Activated naive CD4-positive, alpha-beta T cell treated with anti-CD3 and anti-CD28 coated beads, Interleukin-2, amount 50 U/mL, for 72 hours (primary cell): ENCODE measurements around the gene PPIP5K2. TPM values are rescaled to one million over a fixed set of nuclear protein-coding genes. Genes with fewer than 3 reads are reported as not detected.

Experiments used
- ATAC-seq, 2 donors: fragments of 150-1000 bp; cut with Tn5 transposase; 2 replicates each; pipeline ENCODE4 v1.10.0; 2021; ENCODE audit warnings: mild to moderate bottlenecking in 2 of 2, moderate library complexity in 2 of 2
- DNase-seq, 2 donors: peaks; one replicate each; pipeline ENCODE4 v3.0.0; 2021 to 2022; ENCODE audit warnings: low spot score in 2 of 2
- H3K27ac Mint-ChIP-seq, 2 donors: one replicate each; pipeline ENCODE4 v1.8.0; 2022; ENCODE audit warnings: mild to moderate bottlenecking in 2 of 2, mixed read lengths in 2 of 2
- H3K36me3 Mint-ChIP-seq, 2 donors: one replicate each; pipeline ENCODE4 v1.8.0; 2022; ENCODE audit warnings: mixed read lengths in 2 of 2
- H3K9me3 Mint-ChIP-seq, 2 donors: one replicate each; pipeline ENCODE4 v1.8.0; 2022; ENCODE audit warnings: mixed read lengths in 2 of 2
- total RNA-seq, 2 donors: library from RNA; stranded (reverse); gene quantifications; one replicate each; pipeline ENCODE4 v1.2.3, GENCODE V29; 2022

PPIP5K2 gene
- total RNA-seq, 2 donors from 2014 or later, result 50.0 to 58.9 TPM

- H3K27ac Mint-ChIP-seq, result no peak overlapping the region
- ATAC-seq, result no peak
- no peaks in the 10 kb centered on the region for H3K36me3 Mint-ChIP-seq
- no peak for DNase-seq
- H3K9me3 Mint-ChIP-seq, result no peaks in the 10 kb centered on the region
Observed at GRCh38 chr5:103249068-103249467, 129.0 kb downstream of the PPIP5K2 start.

GRCh38 chr5:103254921-103255320 is 134.8 kb downstream of the PPIP5K2 start:
- no peaks in the 10 kb centered on the region for H3K9me3 Mint-ChIP-seq
- ATAC-seq, result no peak
- H3K27ac Mint-ChIP-seq, result no peak overlapping the region
- no peak for DNase-seq
- peaks cover 0 to 7% of the 10 kb centered on the region in 2 donors for H3K36me3 Mint-ChIP-seq

- Mint-ChIP-seq H3K9me3 (no peaks in the 10 kb centered on the region), H3K27ac (no peak overlapping the region), H3K36me3 (peaks cover 0 to 9% of the 10 kb centered on the region in 2 donors)
- ATAC-seq (no peak), DNase-seq (no peak)
Observed at GRCh38 chr5:103255691-103256090, 135.6 kb downstream of the PPIP5K2 start.

- no peaks in the 10 kb centered on the region for H3K9me3 Mint-ChIP-seq
- H3K27ac Mint-ChIP-seq, result no peak overlapping the region
- ATAC-seq, result no peak
- H3K36me3 Mint-ChIP-seq, result peaks cover 0 to 9% of the 10 kb centered on the region in 2 donors
- DNase-seq, result no peak
Observed at GRCh38 chr5:103256178-103256577, 136.1 kb downstream of the PPIP5K2 start.

- Mint-ChIP-seq H3K9me3 (no peaks in the 10 kb centered on the region), H3K36me3 (peaks cover 0 to 9% of the 10 kb centered on the region in 2 donors), H3K27ac (peak within 1 kb of the TSS; percentile 88 to 95)
- DNase-seq (peak; percentile 87 to 89), ATAC-seq (peak; percentile 91 to 92)
Observed at GRCh38 chr5:103258368-103258956, 138.4 kb downstream of the PPIP5K2 start, which contains the start of gene MACIR. TSS of gene MACIR (plus strand) at chr5:103258763. CDS start at chr5:103275920, 17,157 bp downstream.

- DNase-seq (peak; percentile 64 to 79), ATAC-seq (peak; percentile 61 to 64)
- Mint-ChIP-seq H3K27ac (peak overlapping the region; percentile 88 to 95), H3K36me3 (peaks cover 0 to 9% of the 10 kb centered on the region in 2 donors), H3K9me3 (no peaks in the 10 kb centered on the region)
Observed at GRCh38 chr5:103258957-103259704, 139.0 kb downstream of the PPIP5K2 start.

GRCh38 chr5:103259705-103260355 is 139.7 kb downstream of the PPIP5K2 start:
- ATAC-seq (no peak), DNase-seq (no peak)
- H3K27ac Mint-ChIP-seq, result peak overlapping the region; percentile 88 to 95
- peaks cover 0 to 9% of the 10 kb centered on the region in 2 donors for H3K36me3 Mint-ChIP-seq
- no peaks in the 10 kb centered on the region for H3K9me3 Mint-ChIP-seq

GRCh38 chr5:103260951-103261350 is 140.8 kb downstream of the PPIP5K2 start:
- H3K36me3 Mint-ChIP-seq, result peaks cover 0 to 9% of the 10 kb centered on the region in 2 donors
- DNase-seq, result no peak
- no peak for ATAC-seq
- no peaks in the 10 kb centered on the region for H3K9me3 Mint-ChIP-seq
- no peak overlapping the region for H3K27ac Mint-ChIP-seq

Other genes starting within 250 kb of the PPIP5K2 start
- gene GIN1, start 163 bp upstream of the PPIP5K2 start, total RNA-seq, result 10 to 100 TPM; 11.1 to 12.6 TPM
- 1 to 10 TPM; 5.9 to 9.3 TPM for gene MACIR, start 138.5 kb downstream of the PPIP5K2 start, total RNA-seq